ENCODE data around the gene ADAT1. TPM values are rescaled to one million over a fixed set of nuclear protein-coding genes. Genes with fewer than 3 reads are reported as not detected.

The ADAT1 gene
- polyA plus RNA-seq, 4 donors = 40.4 to 60.4 (median 47.7) TPM

Other genes with a start within 250 kb of the ADAT1 start
- 100 to 1,000 TPM; 165 to 192 (median 175) TPM for gene CFDP1, start 189.8 kb downstream of the ADAT1 start, polyA plus RNA-seq (ENCODE audit: insufficient read length in 4 of 4)
- gene TMEM170A, start 158.6 kb downstream of the ADAT1 start, polyA plus RNA-seq (ENCODE audit: insufficient read length in 4 of 4) = 10 to 100 TPM; 33.1 to 43.4 (median 41.0) TPM
- under 1 TPM; 0.76 to 0.96 (median 0.89) TPM for gene CHST6, start 127.8 kb downstream of the ADAT1 start, polyA plus RNA-seq (ENCODE audit: insufficient read length in 4 of 4)
- gene CHST5, start 87.2 kb downstream of the ADAT1 start, polyA plus RNA-seq (ENCODE audit: insufficient read length in 4 of 4) = 1 to 10 TPM in 1 of 4 donors, under 1 TPM in 3; 0.38 to 1.2 (median 0.56) TPM
- 10 to 100 TPM; 18.7 to 21.8 (median 20.3) TPM for gene TMEM231, start 67.0 kb downstream of the ADAT1 start, polyA plus RNA-seq (ENCODE audit: insufficient read length in 4 of 4)
- gene GABARAPL2, start 56.9 kb downstream of the ADAT1 start, polyA plus RNA-seq (ENCODE audit: insufficient read length in 4 of 4) = 100 to 1,000 TPM; 194 to 206 (median 199) TPM
- 100 to 1,000 TPM; 133 to 153 (median 145) TPM for gene KARS1, start 24.4 kb upstream of the ADAT1 start, polyA plus RNA-seq (ENCODE audit: insufficient read length in 4 of 4)
- gene TERF2IP, start 24.5 kb upstream of the ADAT1 start, polyA plus RNA-seq (ENCODE audit: insufficient read length in 4 of 4) = 10 to 100 TPM; 85.2 to 91.8 (median 87.3) TPM
- under 1 TPM in 1 of 4 donors, not detected in 3; 0.05 TPM for gene CPHXL2, start 53.7 kb upstream of the ADAT1 start, polyA plus RNA-seq (ENCODE audit: insufficient read length in 4 of 4)
- gene DUXB, start 78.2 kb upstream of the ADAT1 start, polyA plus RNA-seq (ENCODE audit: insufficient read length in 4 of 4) = under 1 TPM in 1 of 4 donors, not detected in 3; 0.05 TPM
- gene CPHXL, start 103.2 kb upstream of the ADAT1 start, polyA plus RNA-seq (ENCODE audit: insufficient read length in 4 of 4) = not detected

Data from right renal pelvis (tissue), 4 donors.